B cell (primary cell): ENCODE results near the gene COBL. TPM values are rescaled to one million over a fixed set of nuclear protein-coding genes. Genes with fewer than 3 reads are reported as not detected.

Source experiments
- ATAC-seq: fragments of 200-7000 bp; cut with Tn5 transposase; one replicate; pipeline ENCODE4 v1.10.0; 2021; ENCODE audit warnings: low read depth, mild to moderate bottlenecking, moderate number of reproducible peaks, moderate library complexity
- CTCF ChIA-PET: fragments of 350-600 bp; sonication (Branson Sonifier 250); formaldehyde crosslinking; loops from one replicate; lab custom pipeline; 2021; ENCODE audit warnings: antibody characterized with exemption, inconsistent platforms; lab: Charles Lee
- POLR2A ChIA-PET: fragments of 350-600 bp; sonication (Branson Sonifier 250); formaldehyde crosslinking; loops from one replicate; lab custom pipeline; 2021; ENCODE audit warnings: antibody characterized with exemption; lab: Charles Lee
- DNase-seq: peaks from one replicate; pipeline ENCODE4 v3.0.0; 2013
- H2AFZ ChIP-seq: 2 replicates; pipeline ENCODE4 v1.6.1; 2012; ENCODE audit warnings: mild to moderate bottlenecking, low read depth, low read length; ENCODE audit not compliant: insufficient read depth, poor library complexity, severe bottlenecking
- H3K27ac ChIP-seq, 2 donors: 1 replicate in 1 of 2; 2 replicates in 1 of 2; pipeline ENCODE4 v1.5.1; 2012 to 2013; ENCODE audit warnings: low read length in 2 of 2, mild to moderate bottlenecking in 2 of 2, moderate library complexity in 1 of 2
- H3K27me3 ChIP-seq, 4 experiments: fragments of 200-600 bp in 1 of 4; sonication (generic) in 1 of 4; replicated peaks in 1 of 4; 1 replicate in 2 of 4; 2 replicates in 2 of 4; pipeline versions ENCODE4 v1.6.1 to v1.7.0; 2013 to 2016; ENCODE audit warnings: low read length in 3 of 4, mild to moderate bottlenecking in 2 of 4, mixed read lengths in 1 of 4, moderate library complexity in 1 of 4; ENCODE audit not compliant: insufficient read depth in 4 of 4, control insufficient read depth in 3 of 4; ENCODE audit errors: control extremely low read depth in 1 of 4
- H3K36me3 ChIP-seq, 2 experiments: replicated peaks in 1 of 2; 1 replicate in 1 of 2; 2 replicates in 1 of 2; pipeline versions ENCODE4 v1.6.1 to v1.7.1; 2013; ENCODE audit warnings: low read length in 1 of 2; ENCODE audit not compliant: insufficient read depth in 2 of 2, control insufficient read depth in 1 of 2; ENCODE audit errors: control extremely low read depth in 1 of 2, extremely low read depth in 1 of 2
- H3K4me1 ChIP-seq, 2 donors: fragments of 200-600 bp in 1 of 2; sonication (generic) in 1 of 2; 1 replicate in 1 of 2; 2 replicates in 1 of 2; pipeline versions ENCODE4 v1.5.1 to v1.6.1; 2013 to 2017; ENCODE audit warnings: low read length in 2 of 2; ENCODE audit not compliant: control insufficient read depth in 2 of 2, insufficient read depth in 2 of 2
- H3K4me2 ChIP-seq: replicated peaks from 2 replicates; pipeline ENCODE3; 2012; ENCODE audit warnings: mild to moderate bottlenecking, low read depth, low read length; ENCODE audit not compliant: poor library complexity, severe bottlenecking
- H3K4me3 ChIP-seq, 5 experiments: fragments of 200-600 bp in 1 of 5; sonication (generic) in 1 of 5; 1 replicate in 3 of 5; 2 replicates in 2 of 5; pipeline versions ENCODE4 v1.5.1 to v1.7.0; 2011 to 2016; ENCODE audit warnings: low read length in 4 of 5, mild to moderate bottlenecking in 4 of 5, low read depth in 2 of 5, control low read depth in 1 of 5, moderate library complexity in 1 of 5; ENCODE audit not compliant: insufficient read depth in 1 of 5; ENCODE audit errors: control extremely low read depth in 1 of 5, extremely low read depth in 1 of 5
- H3K79me2 ChIP-seq: fragments of 200-600 bp; sonication (generic); one replicate; pipeline ENCODE4 v1.6.0; 2016; ENCODE audit warnings: low read length; ENCODE audit not compliant: control insufficient read depth, insufficient read depth
- H3K9ac ChIP-seq: fragments of 200-600 bp; sonication (generic); 2 replicates; pipeline ENCODE4 v1.6.1; 2017; ENCODE audit warnings: mild to moderate bottlenecking, low read length, moderate library complexity
- H3K9me3 ChIP-seq, 3 donors: one replicate each; pipeline versions ENCODE4 v1.6.1 to v1.7.1; 2013; ENCODE audit warnings: low read length in 2 of 3; ENCODE audit not compliant: control insufficient read depth in 2 of 3, insufficient read depth in 1 of 3; ENCODE audit errors: control extremely low read depth in 1 of 3
- H4K20me1 ChIP-seq: 2 replicates; pipeline ENCODE4 v1.6.0; 2012; ENCODE audit warnings: mild to moderate bottlenecking, low read length; ENCODE audit not compliant: insufficient read depth, control insufficient read depth, poor library complexity, severe bottlenecking
- H3K27ac Mint-ChIP-seq: one replicate; pipeline ENCODE4 v1.8.0; 2021; ENCODE audit warnings: mixed read lengths
- H3K27me3 Mint-ChIP-seq: one replicate; pipeline ENCODE4 v1.8.0; 2021; ENCODE audit warnings: mixed read lengths
- H3K4me1 Mint-ChIP-seq: one replicate; pipeline ENCODE4 v1.8.0; 2021; ENCODE audit warnings: mixed read lengths
- H3K4me3 Mint-ChIP-seq: one replicate; pipeline ENCODE4 v1.8.0; 2021; ENCODE audit warnings: mixed read lengths
- H3K9me3 Mint-ChIP-seq: one replicate; pipeline ENCODE4 v1.8.0; 2022; ENCODE audit warnings: mixed read lengths; ENCODE audit not compliant: insufficient read depth
- EZH2 ChIP-seq: IDR thresholded peaks from 2 replicates; pipeline ENCODE4 v1.6.1; 2012; ENCODE audit warnings: borderline replicate concordance, low read depth, mild to moderate bottlenecking, moderate library complexity, low read length; ENCODE audit not compliant: insufficient read depth, poor library complexity, severe bottlenecking
- WGBS: methylation state at CpG from one replicate; pipeline ENCODE4 v1.1.5; 2013; ENCODE audit warnings: missing lambda C conversion rate; ENCODE audit not compliant: insufficient coverage; 5-methylcytosine and 5-hydroxymethylcytosine counted together
- intact Hi-C: fragments of 100-400 bp; cut with micrococcal nuclease; formaldehyde crosslinking; loops from one replicate; pipeline ENCODE4 v1.10.0; 2022
- polyA plus RNA-seq: library from polyadenylated mRNA; depleted of rRNA; stranded (reverse); fragments of >200 nt; gene quantifications from 2 replicates; pipeline ENCODE4 v1.2.3, GENCODE V29; 2012
- total RNA-seq, 2 donors: library from RNA; stranded (reverse); fragments of 120-200 nt in 1 of 2; gene quantifications; 1 replicate in 1 of 2; 2 replicates in 1 of 2; pipeline versions ENCODE4 v1.2.3 to v1.2.4, GENCODE V29; 2013 to 2022
- TF ChIP-seq, protein P1 (sequence below): fragments of 200-600 bp; IDR thresholded peaks from one replicate; pipeline ENCODE4 v1.8.0; 2022; ENCODE audit warnings: antibody characterized with exemption, mild to moderate bottlenecking

Gene COBL
- total and polyA plus RNA-seq, 2 donors (not counting 1 experiment from before 2014, with no cell fraction given), result not detected

DNA sequence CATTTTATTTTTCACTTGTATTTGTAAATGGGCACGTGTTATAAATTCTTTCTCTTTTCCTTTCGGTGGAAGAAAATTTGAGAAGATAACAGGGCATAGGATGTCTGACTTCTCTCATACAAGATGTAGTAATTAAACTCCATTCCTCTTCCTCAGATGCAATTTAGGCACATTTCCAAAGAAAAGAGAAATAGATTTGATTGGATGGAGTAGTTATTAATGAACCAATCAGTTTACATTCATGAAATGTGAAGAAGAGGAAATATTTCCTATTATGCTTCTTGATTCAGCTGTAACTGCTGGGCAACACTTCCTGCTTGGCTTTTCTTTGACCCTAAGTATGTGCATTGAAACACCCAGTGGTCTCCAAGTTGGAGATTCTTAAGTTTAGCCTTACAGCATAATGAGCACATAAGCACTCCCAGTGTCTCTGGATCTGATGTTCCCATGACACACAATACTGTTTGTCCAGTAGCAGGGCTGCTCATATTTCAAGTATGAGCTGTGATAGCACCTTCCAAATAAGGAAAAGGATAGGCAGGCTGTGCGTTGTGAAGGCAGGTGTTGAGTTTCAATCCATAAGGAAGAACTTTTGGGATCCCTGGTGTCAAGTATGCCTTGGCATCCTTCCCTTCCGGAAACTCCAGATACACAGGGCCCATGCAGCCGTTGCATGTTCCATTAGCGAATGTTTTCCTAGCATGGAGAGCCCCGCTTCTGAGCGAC, 33.4 kb upstream of the COBL start:
- no peaks in the 10 kb centered on the region for H3K36me3 ChIP-seq
- intact Hi-C loops, result no loop called here
- ChIA-PET CTCF (no interaction called here), POLR2A (no interaction called here)
- DNase-seq, result no peak
- H3K9ac ChIP-seq, result no peak overlapping the region
- no peak overlapping the region for H3K4me2 ChIP-seq
- no peak overlapping the region for H3K27ac ChIP-seq
- ATAC-seq, result no peak
- no peaks in the 10 kb centered on the region for H3K27me3 Mint-ChIP-seq
- H3K27me3 ChIP-seq, result no peaks in the 10 kb centered on the region
- no peaks in the 10 kb centered on the region for H3K9me3 Mint-ChIP-seq
- TF ChIP-seq, protein P1, sequence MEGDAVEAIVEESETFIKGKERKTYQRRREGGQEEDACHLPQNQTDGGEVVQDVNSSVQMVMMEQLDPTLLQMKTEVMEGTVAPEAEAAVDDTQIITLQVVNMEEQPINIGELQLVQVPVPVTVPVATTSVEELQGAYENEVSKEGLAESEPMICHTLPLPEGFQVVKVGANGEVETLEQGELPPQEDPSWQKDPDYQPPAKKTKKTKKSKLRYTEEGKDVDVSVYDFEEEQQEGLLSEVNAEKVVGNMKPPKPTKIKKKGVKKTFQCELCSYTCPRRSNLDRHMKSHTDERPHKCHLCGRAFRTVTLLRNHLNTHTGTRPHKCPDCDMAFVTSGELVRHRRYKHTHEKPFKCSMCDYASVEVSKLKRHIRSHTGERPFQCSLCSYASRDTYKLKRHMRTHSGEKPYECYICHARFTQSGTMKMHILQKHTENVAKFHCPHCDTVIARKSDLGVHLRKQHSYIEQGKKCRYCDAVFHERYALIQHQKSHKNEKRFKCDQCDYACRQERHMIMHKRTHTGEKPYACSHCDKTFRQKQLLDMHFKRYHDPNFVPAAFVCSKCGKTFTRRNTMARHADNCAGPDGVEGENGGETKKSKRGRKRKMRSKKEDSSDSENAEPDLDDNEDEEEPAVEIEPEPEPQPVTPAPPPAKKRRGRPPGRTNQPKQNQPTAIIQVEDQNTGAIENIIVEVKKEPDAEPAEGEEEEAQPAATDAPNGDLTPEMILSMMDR, result no peak
- no peak for TF ChIP-seq EZH2
- H3K27ac Mint-ChIP-seq, result no peak overlapping the region
- H3K4me1 ChIP-seq, result no peaks in the 10 kb centered on the region
- no peaks in the 10 kb centered on the region for H4K20me1 ChIP-seq
- 95% methylated on average over 6 of the region's 8 CpGs for WGBS
- no peaks in the 10 kb centered on the region for H3K9me3 ChIP-seq
- H3K4me3 ChIP-seq, result no peak overlapping the region
- H3K4me1 Mint-ChIP-seq, result no peaks in the 10 kb centered on the region
- no peaks in the 10 kb centered on the region for H3K79me2 ChIP-seq
- no peak overlapping the region for H2AFZ ChIP-seq
- H3K4me3 Mint-ChIP-seq, result no peak overlapping the region

DNA sequence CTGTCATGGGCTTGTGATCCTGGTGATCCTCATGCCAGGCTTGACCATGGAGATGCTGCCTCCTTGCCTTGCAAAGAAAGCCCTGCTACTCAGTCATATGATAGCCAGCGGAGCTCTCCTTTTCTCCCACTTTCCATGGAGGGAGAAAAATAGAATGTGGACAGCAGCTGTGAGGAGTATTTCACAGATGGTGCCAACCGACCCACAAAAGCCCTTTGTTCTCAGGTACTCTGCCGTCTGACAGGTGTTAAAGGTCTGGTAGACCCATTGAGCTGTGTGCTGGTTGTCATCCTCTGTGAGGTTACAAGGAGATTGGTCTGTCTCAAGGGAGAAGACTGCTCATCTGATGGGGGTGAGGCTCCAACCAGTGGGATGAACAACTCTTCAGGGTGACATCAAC, 29.5 kb upstream of the COBL start:
- H3K4me1 Mint-ChIP-seq, result no peaks in the 10 kb centered on the region
- no peak for DNase-seq
- no peak overlapping the region for H3K27ac ChIP-seq
- no peak overlapping the region for H3K27ac Mint-ChIP-seq
- no peaks in the 10 kb centered on the region for H3K4me1 ChIP-seq
- no peaks in the 10 kb centered on the region for H3K9me3 ChIP-seq
- no peak overlapping the region for H3K4me3 ChIP-seq
- no peak overlapping the region for H2AFZ ChIP-seq
- no peaks in the 10 kb centered on the region for H3K36me3 ChIP-seq
- no peak overlapping the region for H3K4me2 ChIP-seq
- no peaks in the 10 kb centered on the region for H3K27me3 Mint-ChIP-seq
- H3K9me3 Mint-ChIP-seq, result no peaks in the 10 kb centered on the region
- intact Hi-C loops, result no loop called here
- ChIA-PET CTCF (no interaction called here), POLR2A (no interaction called here)
- no peak overlapping the region for H3K4me3 Mint-ChIP-seq
- WGBS, result 93% methylated on average over 2 of the region's 3 CpGs
- no peaks in the 10 kb centered on the region for H4K20me1 ChIP-seq
- no peak overlapping the region for H3K9ac ChIP-seq
- ATAC-seq, result no peak
- H3K27me3 ChIP-seq, result peaks cover 0 to 3% (median 0%) of the 10 kb centered on the region in 4 experiments
- no peak for TF ChIP-seq EZH2
- TF ChIP-seq, protein P1, result no peak
- H3K79me2 ChIP-seq, result no peaks in the 10 kb centered on the region
